Endothelial cell of umbilical vein (primary cell): Measurements from ENCODE around the gene XPOT. TPM values are rescaled to one million over a fixed set of nuclear protein-coding genes. Genes with fewer than 3 reads are reported as not detected.

Experiments
- BruUV-seq: library from RNA; stranded (reverse); fragments of 400-500 nt; replicated peaks from 2 replicates; lab custom pipeline; 2021; lab: Mats Ljungman, UMichigan
- CTCF ChIA-PET: fragments of 300-600, 350-600 bp; sonication (Branson Sonifier 250); formaldehyde crosslinking; loops from one replicate; lab custom pipeline; 2021; ENCODE audit warnings: antibody characterized with exemption, inconsistent platforms; lab: Charles Lee
- POLR2A ChIA-PET: fragments of 300-600, 350-600 bp; sonication (Branson Sonifier 250); formaldehyde crosslinking; loops from one replicate; lab custom pipeline; 2021; ENCODE audit warnings: antibody characterized with exemption, inconsistent platforms; lab: Charles Lee
- DNase-seq: peaks from one replicate; pipeline ENCODE4 v3.0.0-alpha.2; 2011; ENCODE audit warnings: low read depth, low spot score
- FAIRE-seq: peaks from 2 replicates; lab custom pipeline; 2011; peaks lifted over from hg19 to GRCh38; lab: Jason Lieb, UNC
- H2AFZ ChIP-seq: 2 replicates; pipeline ENCODE4 v1.6.0; 2012; ENCODE audit warnings: low read depth, low read length, control low read depth, inconsistent platforms
- H3K27ac ChIP-seq: 2 replicates; pipeline ENCODE4 v1.5.1; 2011; ENCODE audit warnings: low read depth, mild to moderate bottlenecking, control low read depth, low read length, moderate library complexity; ENCODE audit not compliant: insufficient read depth
- H3K27me3 ChIP-seq, 2 experiments: 2 replicates each; pipeline versions ENCODE4 v1.6.0 to v1.6.1; 2011; ENCODE audit warnings: low read length in 2 of 2, mixed read lengths in 1 of 2; ENCODE audit not compliant: control insufficient read depth in 2 of 2, insufficient read depth in 2 of 2
- H3K36me3 ChIP-seq, 2 experiments: 2 replicates in 1 of 2; 3 replicates in 1 of 2; pipeline ENCODE4 v1.5.1; 2011; ENCODE audit warnings: low read length in 2 of 2, mild to moderate bottlenecking in 1 of 2, moderate library complexity in 1 of 2; ENCODE audit not compliant: control insufficient read depth in 2 of 2, insufficient read depth in 2 of 2; ENCODE audit errors: extremely low read depth in 1 of 2
- H3K4me1 ChIP-seq: 3 replicates; pipeline ENCODE4 v1.5.1; 2011; ENCODE audit warnings: mild to moderate bottlenecking, low read length; ENCODE audit not compliant: control insufficient read depth, insufficient read depth; ENCODE audit errors: extremely low read depth
- H3K4me2 ChIP-seq: 2 replicates; pipeline ENCODE4 v1.6.1; 2011; ENCODE audit warnings: low read length, control low read depth, mixed read lengths; ENCODE audit not compliant: insufficient read depth
- H3K4me3 ChIP-seq, 3 experiments: fragments of 200-600 bp in 1 of 3; sonication (generic), shearing (Covaris generic) in 1 of 3; replicated peaks in 1 of 3; 2 replicates each; pipeline ENCODE4 v1.5.1; 2011 to 2016; ENCODE audit warnings: control low read depth in 3 of 3, low read length in 3 of 3, mild to moderate bottlenecking in 2 of 3, inconsistent platforms in 1 of 3, low read depth in 1 of 3, moderate library complexity in 1 of 3; ENCODE audit not compliant: insufficient read depth in 1 of 3
- H3K79me2 ChIP-seq: 2 replicates; pipeline ENCODE4 v1.6.0; 2012; ENCODE audit warnings: low read length, inconsistent platforms; ENCODE audit not compliant: control insufficient read depth, insufficient read depth
- H3K9ac ChIP-seq: replicated peaks from 2 replicates; pipeline ENCODE3; 2011; ENCODE audit warnings: low read length, control low read depth; ENCODE audit not compliant: insufficient read depth; ENCODE audit errors: extremely low read depth
- H3K9me1 ChIP-seq: replicated peaks from 3 replicates; pipeline ENCODE4 v1.6.0; 2011; ENCODE audit warnings: mild to moderate bottlenecking, low read length; ENCODE audit not compliant: control insufficient read depth, insufficient read depth; ENCODE audit errors: extremely low read depth
- H3K9me3 ChIP-seq: replicated peaks from 2 replicates; pipeline ENCODE4 v1.5.1; 2012; ENCODE audit warnings: low read length, inconsistent platforms; ENCODE audit not compliant: control insufficient read depth, insufficient read depth
- H4K20me1 ChIP-seq: replicated peaks from 2 replicates; pipeline ENCODE3; 2011; ENCODE audit warnings: mild to moderate bottlenecking, low read length; ENCODE audit not compliant: control insufficient read depth, insufficient read depth; ENCODE audit errors: extremely low read depth
- EZH2 ChIP-seq: IDR thresholded peaks from 2 replicates; pipeline ENCODE4 v1.6.1; 2012; ENCODE audit warnings: borderline replicate concordance, low read depth, mild to moderate bottlenecking, moderate library complexity, low read length, inconsistent platforms; ENCODE audit not compliant: severe bottlenecking
- FOS ChIP-seq: IDR thresholded peaks from 2 replicates; pipeline ENCODE4 v1.6.1; 2011; ENCODE audit warnings: mild to moderate bottlenecking, low read length, moderate library complexity, borderline replicate concordance; ENCODE audit not compliant: insufficient read depth
- POLR2A ChIP-seq: IDR thresholded peaks from 2 replicates; pipeline ENCODE4 v1.6.1; 2012; ENCODE audit warnings: low read depth, mild to moderate bottlenecking, control low read depth, low read length
- POLR2AphosphoS5 ChIP-seq: IDR thresholded peaks from 2 replicates; pipeline ENCODE4 v1.6.1; 2012; ENCODE audit warnings: low read depth, mild to moderate bottlenecking, control low read depth, low read length, moderate library complexity; ENCODE audit not compliant: insufficient read depth
- dilution Hi-C: fragments of 300-500 bp; cut with MboI; formaldehyde crosslinking; loops from one replicate; pipeline ENCODE4 v1.15.0; 2019; ENCODE audit warnings: low sequenced_read_pairs; ENCODE audit not compliant: extremely low pct_ligation_motif_present
- intact Hi-C: fragments of 100-400 bp; cut with micrococcal nuclease; formaldehyde crosslinking; loops from one replicate; pipeline ENCODE4 v1.10.0; 2022
- polyA plus RNA-seq, 4 experiments: library from polyadenylated mRNA; depleted of rRNA in 3 of 4; stranded (reverse) in 3 of 4; unstranded in 1 of 4; fragments of >200 nt; gene quantifications; 2 replicates each; pipeline versions ENCODE4 v1.2.1 to v1.2.3, GENCODE V29; 2011 to 2012; ENCODE audit warnings: missing spikeins in 1 of 4
- total RNA-seq: library from RNA; stranded (reverse); gene quantifications from 2 replicates; pipeline ENCODE4 v1.2.3, GENCODE V29; 2021
- TF ChIP-seq, protein P1 (sequence below), 2 donors: IDR thresholded peaks; 1 replicate in 1 of 2; 2 replicates in 1 of 2; pipeline ENCODE4 v1.5.1; 2011; ENCODE audit warnings: low read length in 2 of 2, mild to moderate bottlenecking in 2 of 2, moderate library complexity in 2 of 2, control low read depth in 1 of 2, inconsistent platforms in 1 of 2, low read depth in 1 of 2; ENCODE audit not compliant: insufficient read depth in 1 of 2; ENCODE audit errors: extremely low read depth in 1 of 2

Gene XPOT
- total and polyA plus RNA-seq, 2 donors (not counting 3 experiments of a cell fraction or from before 2014, with no cell fraction given) = 21.9 to 88.9 TPM

DNA sequence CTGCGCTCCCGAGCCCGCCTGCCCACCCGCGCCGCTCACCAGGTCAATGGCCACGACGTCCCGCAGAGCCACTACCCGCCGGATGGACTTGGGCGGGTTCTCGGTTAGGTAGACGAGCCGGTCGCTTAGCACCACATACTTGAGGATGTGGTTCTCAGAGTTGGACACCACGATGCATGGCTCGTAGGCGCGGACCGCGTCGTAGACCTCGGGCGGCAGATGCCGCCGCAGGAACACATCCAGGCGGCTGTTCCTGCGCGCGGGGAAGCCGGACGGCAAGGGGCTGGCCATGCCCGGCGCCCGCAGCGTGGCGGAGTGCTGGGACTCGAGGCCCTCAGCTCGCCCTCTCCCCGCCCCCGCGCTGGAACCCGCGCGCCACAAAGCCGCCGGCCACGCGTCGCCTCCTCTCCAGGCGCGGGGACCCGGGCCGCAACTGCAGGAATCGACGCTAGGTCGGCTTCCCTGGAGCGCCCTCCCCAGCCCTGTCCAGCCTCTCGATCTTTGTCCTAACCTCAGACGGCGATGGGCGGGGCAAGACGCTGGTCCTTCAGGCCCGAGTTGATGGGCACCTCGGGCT lies 13.8 kb upstream of the XPOT start, which contains the start of gene C12orf56:
Gene C12orf56 (minus strand): TSS at position 484 of the 577 bp plus-strand sequence. CDS start 193 bp downstream, at position 291.
- ChIA-PET POLR2A (no interaction called here), CTCF (interaction anchor here (0.7 to 1.9 kb wide), 4 partner anchors 117 to 564 kb away, joined by 3 to 6 read pairs (median 4); no protein-coding TSS in a partner anchor)
- H3K79me2 ChIP-seq = no peaks in the 10 kb centered on the region
- no peaks in the 10 kb centered on the region for H4K20me1 ChIP-seq
- dilution Hi-C loops (no loop called here), intact Hi-C loops (loop anchor here (5.0 kb wide), 2 partner anchors 133 to 548 kb away; partner anchors contain the start of gene SRGAP1)
- no peak within 1 kb of the TSS for H3K27ac ChIP-seq
- FAIRE-seq = no peak
- no peaks in the 10 kb centered on the region for H3K9me1 ChIP-seq
- H3K4me2 ChIP-seq = peak within 1 kb of the TSS; percentile 26
- no TSS peak for BruUV-seq
- H3K9me3 ChIP-seq = no peaks in the 10 kb centered on the region
- H3K27me3 ChIP-seq = peaks cover 3 to 5% of the 10 kb centered on the region in 2 experiments
- H2AFZ ChIP-seq = peak within 1 kb of the TSS; percentile 69
- peak; percentile 21 for DNase-seq
- TF ChIP-seq EZH2 (peak; percentile 39), POLR2A (no peak), POLR2AphosphoS5 (no peak)
- TF ChIP-seq, protein P1, sequence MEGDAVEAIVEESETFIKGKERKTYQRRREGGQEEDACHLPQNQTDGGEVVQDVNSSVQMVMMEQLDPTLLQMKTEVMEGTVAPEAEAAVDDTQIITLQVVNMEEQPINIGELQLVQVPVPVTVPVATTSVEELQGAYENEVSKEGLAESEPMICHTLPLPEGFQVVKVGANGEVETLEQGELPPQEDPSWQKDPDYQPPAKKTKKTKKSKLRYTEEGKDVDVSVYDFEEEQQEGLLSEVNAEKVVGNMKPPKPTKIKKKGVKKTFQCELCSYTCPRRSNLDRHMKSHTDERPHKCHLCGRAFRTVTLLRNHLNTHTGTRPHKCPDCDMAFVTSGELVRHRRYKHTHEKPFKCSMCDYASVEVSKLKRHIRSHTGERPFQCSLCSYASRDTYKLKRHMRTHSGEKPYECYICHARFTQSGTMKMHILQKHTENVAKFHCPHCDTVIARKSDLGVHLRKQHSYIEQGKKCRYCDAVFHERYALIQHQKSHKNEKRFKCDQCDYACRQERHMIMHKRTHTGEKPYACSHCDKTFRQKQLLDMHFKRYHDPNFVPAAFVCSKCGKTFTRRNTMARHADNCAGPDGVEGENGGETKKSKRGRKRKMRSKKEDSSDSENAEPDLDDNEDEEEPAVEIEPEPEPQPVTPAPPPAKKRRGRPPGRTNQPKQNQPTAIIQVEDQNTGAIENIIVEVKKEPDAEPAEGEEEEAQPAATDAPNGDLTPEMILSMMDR (IDR thresholded peaks at IDR 0.05; ENCODE audit: extremely low read depth in 1 of 2, insufficient read depth in 1 of 2, low read depth in 1 of 2, low read length in 2 of 2) = peak in 1 of 2 donors; percentile 7
- peaks cover 6% of the 10 kb centered on the region for H3K4me1 ChIP-seq
- no peak within 1 kb of the TSS for H3K9ac ChIP-seq
- H3K36me3 ChIP-seq = no peaks in the 10 kb centered on the region
- peak within 1 kb of the TSS in 1 of 3 experiments; percentile 40 for H3K4me3 ChIP-seq

DNA sequence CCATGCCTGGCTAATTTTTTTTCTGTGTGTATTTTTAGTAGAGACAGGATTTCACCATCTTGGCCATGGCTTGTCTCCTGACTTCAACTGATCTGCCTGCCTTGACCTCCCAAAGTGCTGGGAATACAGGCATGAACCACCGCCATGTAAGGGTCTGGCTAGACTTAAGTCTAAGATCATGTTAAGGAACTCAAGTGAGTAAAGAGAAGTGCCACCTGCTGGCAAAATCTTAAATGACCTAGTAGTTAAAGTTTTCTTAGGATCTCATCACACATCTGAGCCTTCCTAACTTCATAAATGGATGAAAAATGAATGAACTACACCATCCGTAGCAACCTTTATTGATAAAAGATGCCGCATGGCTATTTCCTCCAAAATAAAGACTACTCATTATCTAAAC lies 12.0 kb upstream of the XPOT start:
- intact Hi-C loops = loop anchor here (1.0 to 5.0 kb wide), 4 partner anchors 119 to 566 kb away; partner anchors contain the start of gene SRGAP1
- ChIA-PET CTCF (interaction anchor here (0.7 to 0.9 kb wide), 2 partner anchors 118 to 566 kb away, joined by 3 read pairs; no protein-coding TSS in a partner anchor), POLR2A (no interaction called here)
- no peak overlapping the region for H3K9ac ChIP-seq
- no peaks in the 10 kb centered on the region for H3K36me3 ChIP-seq
- BruUV-seq = no TSS peak
- no peak for FAIRE-seq
- H2AFZ ChIP-seq = no peak overlapping the region
- DNase-seq = peak; percentile 59
- H3K27me3 ChIP-seq = peaks cover 3 to 5% of the 10 kb centered on the region in 2 experiments
- TF ChIP-seq, protein P1 (IDR thresholded peaks at IDR 0.05; ENCODE audit: extremely low read depth in 1 of 2, insufficient read depth in 1 of 2, low read depth in 1 of 2, low read length in 2 of 2) = peak; percentile 25 to 27
- TF ChIP-seq FOS = no peak
- no peaks in the 10 kb centered on the region for H3K9me3 ChIP-seq
- dilution Hi-C loops = no loop called here
- H3K4me3 ChIP-seq = no peak overlapping the region
- H4K20me1 ChIP-seq = no peaks in the 10 kb centered on the region
- no peak overlapping the region for H3K27ac ChIP-seq
- no peaks in the 10 kb centered on the region for H3K79me2 ChIP-seq
- no peak overlapping the region for H3K4me2 ChIP-seq
- no peaks in the 10 kb centered on the region for H3K9me1 ChIP-seq
- H3K4me1 ChIP-seq = peaks cover 19% of the 10 kb centered on the region
